ENCODE measurements around the gene COA1. TPM values are rescaled to one million over a fixed set of nuclear protein-coding genes. Genes with fewer than 3 reads are reported as not detected.
A peak's percentile ranks its signal among the peaks of the same experiment; 100 is the strongest.

The COA1 gene
- total RNA-seq, 3 donors from 2014 or later (not counting 1 experiment from before 2014, with no cell fraction given): 55.0 to 85.3 (median 69.5) TPM

DNA sequence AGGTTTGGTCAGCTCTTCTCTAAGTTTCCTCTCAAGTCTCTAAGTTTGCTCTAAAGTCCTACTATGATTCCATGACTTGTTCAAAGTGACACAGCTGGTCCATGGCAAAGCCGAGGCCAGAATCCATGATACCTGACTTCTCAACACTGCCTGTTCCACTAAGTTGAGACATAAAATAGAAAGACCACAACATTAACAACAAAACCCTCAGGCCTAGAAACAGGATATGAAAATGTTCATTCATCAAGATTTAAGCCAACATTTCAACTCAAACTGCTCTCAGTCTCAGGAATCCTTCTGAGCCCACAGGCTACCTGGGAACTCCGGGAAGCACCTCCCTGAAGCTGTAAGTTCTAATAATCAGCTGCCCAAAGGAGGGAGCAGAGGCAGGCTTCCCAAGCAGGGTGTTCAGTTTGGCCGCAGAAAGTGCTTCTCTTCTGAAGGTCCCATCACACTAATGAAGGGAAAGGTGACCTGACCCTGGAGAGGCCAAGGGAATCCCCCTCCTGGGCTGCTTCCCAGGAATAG is 83.6 kb downstream of the COA1 start:
- H3K36me3 Mint-ChIP-seq: no peaks in the 10 kb centered on the region
- 63% methylated on average over 3 of the region's 3 CpGs for WGBS (ENCODE audit: insufficient coverage)
- H3K27ac Mint-ChIP-seq: peak overlapping the region; percentile 90 to 99
- peak overlapping the region; percentile 80 for H3K4me3 Mint-ChIP-seq
- no peaks in the 10 kb centered on the region for H3K27me3 ChIP-seq (ENCODE audit: control insufficient read depth, insufficient read depth, low read length)
- H3K27me3 Mint-ChIP-seq (ENCODE audit: low read depth in 2 of 2): no peaks in the 10 kb centered on the region
- ATAC-seq (no peak), DNase-seq (peak in 1 of 2 donors; percentile 27)
- peaks cover 86 to 90% of the 10 kb centered on the region in 2 donors for H3K4me1 Mint-ChIP-seq
- peaks cover 21% of the 10 kb centered on the region for H3K36me3 ChIP-seq (ENCODE audit: control insufficient read depth, insufficient read depth, low read length)
- no peaks in the 10 kb centered on the region for H3K9me3 Mint-ChIP-seq
- intact Hi-C loops (cut with micrococcal nuclease): loop anchor here (1.0 to 5.0 kb wide), 2 partner anchors 8 to 37 kb away; no protein-coding TSS in a partner anchor
- peak overlapping the region; percentile 97 for H3K27ac ChIP-seq (ENCODE audit: low read length)
- TF ChIP-seq, protein P1, sequence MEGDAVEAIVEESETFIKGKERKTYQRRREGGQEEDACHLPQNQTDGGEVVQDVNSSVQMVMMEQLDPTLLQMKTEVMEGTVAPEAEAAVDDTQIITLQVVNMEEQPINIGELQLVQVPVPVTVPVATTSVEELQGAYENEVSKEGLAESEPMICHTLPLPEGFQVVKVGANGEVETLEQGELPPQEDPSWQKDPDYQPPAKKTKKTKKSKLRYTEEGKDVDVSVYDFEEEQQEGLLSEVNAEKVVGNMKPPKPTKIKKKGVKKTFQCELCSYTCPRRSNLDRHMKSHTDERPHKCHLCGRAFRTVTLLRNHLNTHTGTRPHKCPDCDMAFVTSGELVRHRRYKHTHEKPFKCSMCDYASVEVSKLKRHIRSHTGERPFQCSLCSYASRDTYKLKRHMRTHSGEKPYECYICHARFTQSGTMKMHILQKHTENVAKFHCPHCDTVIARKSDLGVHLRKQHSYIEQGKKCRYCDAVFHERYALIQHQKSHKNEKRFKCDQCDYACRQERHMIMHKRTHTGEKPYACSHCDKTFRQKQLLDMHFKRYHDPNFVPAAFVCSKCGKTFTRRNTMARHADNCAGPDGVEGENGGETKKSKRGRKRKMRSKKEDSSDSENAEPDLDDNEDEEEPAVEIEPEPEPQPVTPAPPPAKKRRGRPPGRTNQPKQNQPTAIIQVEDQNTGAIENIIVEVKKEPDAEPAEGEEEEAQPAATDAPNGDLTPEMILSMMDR (IDR thresholded peaks at IDR 0.05): no peak
- no peak overlapping the region for H3K4me3 ChIP-seq (ENCODE audit: low read length)
- no peaks in the 10 kb centered on the region for H3K9me3 ChIP-seq (ENCODE audit: control insufficient read depth, insufficient read depth, low read length)
- H3K4me1 ChIP-seq (ENCODE audit: control insufficient read depth, insufficient read depth, low read length): peaks cover 88% of the 10 kb centered on the region

DNA sequence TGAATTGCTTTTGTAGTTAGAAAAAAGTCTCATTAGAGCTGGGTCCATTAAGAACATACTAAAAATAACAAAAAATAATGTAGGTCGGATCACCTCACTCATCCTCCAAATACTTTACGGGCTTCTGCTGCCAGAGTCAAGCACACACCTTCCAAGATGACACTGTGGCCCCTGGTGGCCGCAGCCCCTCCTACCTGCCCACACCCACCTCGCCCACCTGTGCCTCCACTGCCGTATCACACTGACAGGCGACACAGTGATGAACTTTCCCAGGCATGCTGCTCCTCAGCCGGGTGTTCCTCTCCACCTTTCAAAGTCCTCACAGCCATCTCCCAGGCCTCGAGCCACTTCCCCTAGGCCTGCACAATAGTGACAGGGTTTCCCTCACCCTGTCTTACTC is 85.5 kb downstream of the COA1 start:
- Histone ChIP-seq H3K36me3 (ENCODE audit: control insufficient read depth, insufficient read depth, low read length) (peaks cover 39% of the 10 kb centered on the region), H3K9me3 (ENCODE audit: control insufficient read depth, insufficient read depth, low read length) (no peaks in the 10 kb centered on the region)
- TF ChIP-seq, protein P1 (IDR thresholded peaks at IDR 0.05): no peak

DNA sequence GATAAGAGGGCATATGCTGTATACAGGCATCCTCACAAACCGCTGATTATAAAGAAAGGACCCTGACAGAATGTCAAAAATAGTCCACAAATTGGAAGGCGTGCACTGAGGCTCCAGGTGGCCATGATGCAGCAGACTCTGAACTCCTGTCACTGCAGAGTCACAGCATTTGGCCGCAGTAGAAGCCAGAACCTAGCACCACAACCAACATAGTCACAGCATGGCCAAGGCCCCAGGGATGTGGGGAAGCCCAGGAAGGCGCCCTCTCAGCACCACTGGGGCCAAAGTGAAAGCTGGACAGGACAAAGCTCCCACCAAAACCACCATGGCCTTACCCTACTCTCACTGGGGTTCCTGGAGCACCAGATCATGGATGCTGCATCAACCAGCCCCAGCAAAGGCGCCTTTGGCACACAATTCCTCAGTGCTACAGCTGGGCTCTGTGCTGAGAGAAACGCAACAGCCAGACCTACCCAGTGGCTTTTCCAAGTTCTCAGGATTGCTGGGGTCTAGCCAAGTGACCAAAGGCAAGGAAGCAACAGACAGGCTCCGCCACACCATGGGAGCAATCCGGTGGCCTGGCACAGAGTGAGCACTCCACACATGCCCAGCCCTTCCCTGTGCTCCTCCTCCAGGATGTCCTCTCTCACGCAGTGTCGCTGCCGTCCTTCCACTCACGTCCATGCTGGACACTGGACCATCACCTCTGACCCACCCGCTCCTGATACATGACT is 86.3 kb downstream of the COA1 start:
- ATAC-seq (peak; percentile 51 to 79 (median 54)), DNase-seq (peak in 1 of 2 donors; percentile 31)
- H3K36me3 Mint-ChIP-seq: peaks cover 13% of the 10 kb centered on the region
- no peaks in the 10 kb centered on the region for H3K9me3 Mint-ChIP-seq
- H3K27ac Mint-ChIP-seq: peak overlapping the region; percentile 92 to 99
- Histone ChIP-seq H3K36me3 (ENCODE audit: control insufficient read depth, insufficient read depth, low read length) (peaks cover 41% of the 10 kb centered on the region), H3K27ac (ENCODE audit: low read length) (peak overlapping the region; percentile 49), H3K4me1 (ENCODE audit: control insufficient read depth, insufficient read depth, low read length) (peaks cover 79% of the 10 kb centered on the region), H3K4me3 (ENCODE audit: low read length) (no peak overlapping the region), H3K9me3 (ENCODE audit: control insufficient read depth, insufficient read depth, low read length) (no peaks in the 10 kb centered on the region), H3K27me3 (ENCODE audit: control insufficient read depth, insufficient read depth, low read length) (no peaks in the 10 kb centered on the region)
- H3K4me1 Mint-ChIP-seq: peaks cover 85 to 88% of the 10 kb centered on the region in 2 donors
- TF ChIP-seq, protein P1 (IDR thresholded peaks at IDR 0.05): no peak
- intact Hi-C loops (cut with micrococcal nuclease): no loop called here
- peak overlapping the region; percentile 75 for H3K4me3 Mint-ChIP-seq
- no peaks in the 10 kb centered on the region for H3K27me3 Mint-ChIP-seq (ENCODE audit: low read depth in 2 of 2)
- WGBS (ENCODE audit: insufficient coverage): 81% methylated on average over 13 of the region's 13 CpGs

More for the DNA sequence above, 85.5 kb downstream of the COA1 start:
- Mint-ChIP-seq H3K9me3 (no peaks in the 10 kb centered on the region), H3K36me3 (peaks cover 11% of the 10 kb centered on the region), H3K27ac (peak overlapping the region; percentile 92 to 99), H3K4me1 (peaks cover 87 to 91% of the 10 kb centered on the region in 2 donors), H3K27me3 (ENCODE audit: low read depth in 2 of 2) (no peaks in the 10 kb centered on the region), H3K4me3 (peak overlapping the region; percentile 75)
- H3K4me1 ChIP-seq (ENCODE audit: control insufficient read depth, insufficient read depth, low read length): peaks cover 80% of the 10 kb centered on the region
- no peaks in the 10 kb centered on the region for H3K27me3 ChIP-seq (ENCODE audit: control insufficient read depth, insufficient read depth, low read length)
- H3K4me3 ChIP-seq (ENCODE audit: low read length): no peak overlapping the region
- ATAC-seq (no peak), DNase-seq (peak in 1 of 2 donors; percentile 36)
- 65% methylated on average over 8 of the region's 8 CpGs for WGBS (ENCODE audit: insufficient coverage)
- peak overlapping the region; percentile 49 for H3K27ac ChIP-seq (ENCODE audit: low read length)
- intact Hi-C loops (cut with micrococcal nuclease): no loop called here

Measured in natural killer cell (primary cell).